Fibroblast of mammary gland (primary cell): Measurements from ENCODE around the gene CRAMP1.

ENCODE experiments used
- DNase-seq: peaks from one replicate; pipeline ENCODE4 v3.0.0-alpha.2; 2010; ENCODE audit warnings: low read depth
- H3K4me3 ChIP-seq: 2 replicates; pipeline ENCODE4 v1.5.1; 2011; ENCODE audit warnings: low read depth, mild to moderate bottlenecking, low read length, moderate library complexity; ENCODE audit not compliant: control insufficient read depth
- CTCF ChIP-seq: conservative IDR thresholded peaks from 2 replicates; pipeline ENCODE4 v1.5.1; 2011; ENCODE audit warnings: low read depth, low read length, inconsistent platforms; ENCODE audit not compliant: control insufficient read depth, insufficient read depth

CRAMP1 gene

GRCh38 chr16:1723450-1724147 is 111.4 kb downstream of the CRAMP1 start:
- peak; percentile 45 for DNase-seq
- peak; percentile 76 for TF ChIP-seq CTCF
- no peak overlapping the region for H3K4me3 ChIP-seq

- no peak overlapping the region for H3K4me3 ChIP-seq
- TF ChIP-seq CTCF: no peak
These were observed 112.3 kb downstream of the CRAMP1 start for GRCh38 chr16:1724491-1724890.

GRCh38 chr16:1726661-1727502 is 114.7 kb downstream of the CRAMP1 start:
- H3K4me3 ChIP-seq: no peak overlapping the region
- TF ChIP-seq CTCF: no peak
- DNase-seq: no peak

More at GRCh38 chr16:1724491-1724890, 112.3 kb downstream of the CRAMP1 start:
- DNase-seq: no peak
